SK-N-SH treated with all-trans-retinoic acid at 6 μM for 48 hours (cell line): ENCODE results near the gene ELF1.
"Not testable (repeated sequence)": the region's sequence is repeated elsewhere in the genome, so short reads cannot be mapped to it uniquely, and the experiment has no call there.

Experiments
- ATAC-seq: fragments of 200-7000 bp; cut with Tn5 transposase; 3 replicates; pipeline ENCODE4 v1.9.1; 2020; ENCODE audit warnings: mild to moderate bottlenecking, moderate library complexity
- ARNTL ChIP-seq: fragments of 450-650 bp; formaldehyde crosslinking; IDR thresholded peaks from 2 replicates; pipeline ENCODE4 v1.5.0; 2020; ENCODE audit warnings: low read depth, mild to moderate bottlenecking, moderate library complexity, borderline replicate concordance
- BACH2 ChIP-seq: fragments of 250-450 bp; sonication (Bioruptor Pico); IDR thresholded peaks from 2 replicates; pipeline ENCODE4 v1.9.0; 2021; ENCODE audit warnings: mild to moderate bottlenecking, borderline replicate concordance
- CSDC2 ChIP-seq: fragments of 250-450 bp; sonication (Bioruptor Pico); IDR thresholded peaks from 2 replicates; pipeline ENCODE4 v1.5.0; 2020; ENCODE audit warnings: mild to moderate bottlenecking, moderate library complexity
- ESRRG ChIP-seq: fragments of 250-450 bp; sonication (Bioruptor Pico); IDR thresholded peaks from 2 replicates; pipeline ENCODE4 v1.6.1; 2021; ENCODE audit warnings: mild to moderate bottlenecking
- GLIS3 ChIP-seq: fragments of 250-450 bp; sonication (Bioruptor Pico); IDR thresholded peaks from 2 replicates; pipeline ENCODE4 v1.5.0; 2020; ENCODE audit warnings: mild to moderate bottlenecking, moderate library complexity
- ISL1 ChIP-seq: fragments of 250-450 bp; sonication (Bioruptor Pico); IDR thresholded peaks from 2 replicates; pipeline ENCODE4 v2.1.2; 2022; ENCODE audit warnings: mild to moderate bottlenecking, moderate library complexity
- OSR1 ChIP-seq: fragments of 250-450 bp; sonication (Bioruptor Pico); IDR thresholded peaks from 2 replicates; pipeline ENCODE4 v1.8.0; 2022; ENCODE audit warnings: moderate library complexity, mild to moderate bottlenecking, inconsistent platforms
- POU6F1 ChIP-seq: fragments of 250-450 bp; sonication (Bioruptor Pico); IDR thresholded peaks from 2 replicates; pipeline ENCODE4 v1.8.0; 2021; ENCODE audit warnings: low read depth, mild to moderate bottlenecking, moderate library complexity, borderline replicate concordance
- PPARA ChIP-seq: fragments of 250-450 bp; sonication (Bioruptor Pico); IDR thresholded peaks from 2 replicates; pipeline ENCODE4 v1.5.0; 2020; ENCODE audit warnings: mild to moderate bottlenecking, borderline replicate concordance
- RARB ChIP-seq: fragments of 250-450 bp; sonication (Bioruptor Pico); IDR thresholded peaks from 2 replicates; pipeline ENCODE4 v1.8.0; 2021; ENCODE audit warnings: mild to moderate bottlenecking, moderate library complexity
- SNAI2 ChIP-seq: fragments of 250-450 bp; sonication (Bioruptor Pico); IDR thresholded peaks from 2 replicates; pipeline ENCODE4 v1.5.0; 2020; ENCODE audit warnings: mild to moderate bottlenecking, moderate library complexity
- TCF4 ChIP-seq: fragments of 250-450 bp; sonication (Bioruptor Pico); IDR thresholded peaks from 2 replicates; pipeline ENCODE4 v1.8.0; 2021; ENCODE audit warnings: mild to moderate bottlenecking, moderate library complexity, borderline replicate concordance
- TOX ChIP-seq: fragments of 250-450 bp; sonication (Bioruptor Pico); IDR thresholded peaks from 2 replicates; pipeline ENCODE4 v1.8.0; 2021; ENCODE audit warnings: mild to moderate bottlenecking, moderate library complexity, borderline replicate concordance
- TSHZ2 ChIP-seq: fragments of 250-450 bp; sonication (Bioruptor Pico); IDR thresholded peaks from 2 replicates; pipeline ENCODE4 v1.5.0; 2020; ENCODE audit warnings: mild to moderate bottlenecking, moderate library complexity
- ZFP3 ChIP-seq: fragments of 250-450 bp; sonication (Bioruptor Pico); IDR thresholded peaks from 2 replicates; pipeline ENCODE4 v1.5.0; 2020; ENCODE audit warnings: mild to moderate bottlenecking, moderate library complexity
- ZFP30 ChIP-seq: fragments of 450-650 bp; formaldehyde crosslinking; IDR thresholded peaks from 2 replicates; pipeline ENCODE4 v1.5.0; 2022; ENCODE audit warnings: mild to moderate bottlenecking, moderate library complexity
- ZNF565 ChIP-seq: fragments of 450-650 bp; formaldehyde crosslinking; conservative IDR thresholded peaks from 2 replicates; pipeline ENCODE4 v1.5.0; 2020; ENCODE audit warnings: low read depth, mild to moderate bottlenecking, moderate library complexity
- ZNF8 ChIP-seq: fragments of 450-650 bp; formaldehyde crosslinking; IDR thresholded peaks from 2 replicates; pipeline ENCODE4 v1.5.0; 2020; ENCODE audit warnings: mild to moderate bottlenecking, moderate library complexity
- TF ChIP-seq, protein P1 (sequence below): fragments of 250-450 bp; sonication (Bioruptor Pico); IDR thresholded peaks from 2 replicates; pipeline ENCODE4 v1.5.1; 2021; ENCODE audit warnings: mild to moderate bottlenecking, moderate library complexity
- TF ChIP-seq, protein P2 (sequence below): fragments of 250-450 bp; sonication (Bioruptor Pico); IDR thresholded peaks from 2 replicates; pipeline ENCODE4 v1.5.1; 2020; ENCODE audit warnings: low read depth, mild to moderate bottlenecking, moderate library complexity
- TF ChIP-seq, protein P3 (sequence below): fragments of 250-450 bp; sonication (Bioruptor Pico); IDR thresholded peaks from 2 replicates; pipeline ENCODE4 v1.8.0; 2020; ENCODE audit warnings: mild to moderate bottlenecking, moderate library complexity, borderline replicate concordance

Gene ELF1

GRCh38 chr13:41040584-41041334 is 21.6 kb upstream of the ELF1 start:
- ATAC-seq: no peak
- TF ChIP-seq ZFP3 (no peak), ZNF565 (no peak), CSDC2 (no peak), ESRRG (CRISPR knock-in tag) (no peak), RARB (CRISPR knock-in tag) (no peak), TCF4 (no peak), SNAI2 (no peak), OSR1 (CRISPR knock-in tag) (no peak), TOX (CRISPR knock-in tag) (no peak), PPARA (CRISPR knock-in tag) (no peak), ZNF8 (CRISPR knock-in tag) (no peak), GLIS3 (CRISPR knock-in tag) (no peak), ARNTL (CRISPR knock-in tag) (no peak), ZFP30 (CRISPR knock-in tag) (no peak)
- TF ChIP-seq, protein P1, sequence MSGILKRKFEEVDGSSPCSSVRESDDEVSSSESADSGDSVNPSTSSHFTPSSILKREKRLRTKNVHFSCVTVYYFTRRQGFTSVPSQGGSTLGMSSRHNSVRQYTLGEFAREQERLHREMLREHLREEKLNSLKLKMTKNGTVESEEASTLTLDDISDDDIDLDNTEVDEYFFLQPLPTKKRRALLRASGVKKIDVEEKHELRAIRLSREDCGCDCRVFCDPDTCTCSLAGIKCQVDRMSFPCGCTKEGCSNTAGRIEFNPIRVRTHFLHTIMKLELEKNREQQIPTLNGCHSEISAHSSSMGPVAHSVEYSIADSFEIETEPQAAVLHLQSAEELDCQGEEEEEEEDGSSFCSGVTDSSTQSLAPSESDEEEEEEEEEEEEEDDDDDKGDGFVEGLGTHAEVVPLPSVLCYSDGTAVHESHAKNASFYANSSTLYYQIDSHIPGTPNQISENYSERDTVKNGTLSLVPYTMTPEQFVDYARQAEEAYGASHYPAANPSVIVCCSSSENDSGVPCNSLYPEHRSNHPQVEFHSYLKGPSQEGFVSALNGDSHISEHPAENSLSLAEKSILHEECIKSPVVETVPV: no peak

DNA sequence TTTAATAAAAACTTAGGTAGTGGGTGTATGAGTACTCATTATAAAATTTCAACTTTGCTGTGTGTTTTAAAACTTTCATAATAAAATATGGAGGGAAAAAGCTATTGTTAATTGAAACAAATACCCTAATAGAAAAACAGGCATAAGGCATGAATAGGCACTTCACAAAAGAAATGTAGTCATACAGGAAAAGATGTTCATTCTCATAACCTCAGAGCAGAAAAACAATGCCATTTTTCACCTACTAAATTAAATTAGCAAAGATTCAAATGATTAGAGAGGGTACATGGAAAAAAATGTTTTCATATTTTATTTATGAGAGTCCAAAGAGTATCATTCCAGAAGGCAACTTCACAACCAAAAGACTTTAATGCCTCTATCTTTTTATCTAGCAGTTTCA is 20.6 kb upstream of the ELF1 start:
- no peak for ATAC-seq
- TF ChIP-seq OSR1 (CRISPR knock-in tag) (no peak), SNAI2 (no peak), GLIS3 (CRISPR knock-in tag) (no peak), ZNF565 (no peak), TSHZ2 (no peak), ISL1 (no peak), PPARA (CRISPR knock-in tag) (no peak), RARB (CRISPR knock-in tag) (no peak), ARNTL (CRISPR knock-in tag) (no peak), TOX (CRISPR knock-in tag) (no peak), TCF4 (no peak), ZFP30 (CRISPR knock-in tag) (no peak)

- not testable (repeated sequence) for ATAC-seq
These were observed 17.4 kb upstream of the ELF1 start for GRCh38 chr13:41036557-41036956.

- no peak for ATAC-seq
These were observed 15.8 kb upstream of the ELF1 start for GRCh38 chr13:41034881-41035280.

More at GRCh38 chr13:41034881-41035280, 15.8 kb upstream of the ELF1 start:
- TF ChIP-seq BACH2 (no peak), PPARA (CRISPR knock-in tag) (no peak), RARB (CRISPR knock-in tag) (no peak), ZNF565 (no peak), POU6F1 (CRISPR knock-in tag) (no peak), TSHZ2 (no peak), ESRRG (CRISPR knock-in tag) (no peak)
- TF ChIP-seq, protein P2, sequence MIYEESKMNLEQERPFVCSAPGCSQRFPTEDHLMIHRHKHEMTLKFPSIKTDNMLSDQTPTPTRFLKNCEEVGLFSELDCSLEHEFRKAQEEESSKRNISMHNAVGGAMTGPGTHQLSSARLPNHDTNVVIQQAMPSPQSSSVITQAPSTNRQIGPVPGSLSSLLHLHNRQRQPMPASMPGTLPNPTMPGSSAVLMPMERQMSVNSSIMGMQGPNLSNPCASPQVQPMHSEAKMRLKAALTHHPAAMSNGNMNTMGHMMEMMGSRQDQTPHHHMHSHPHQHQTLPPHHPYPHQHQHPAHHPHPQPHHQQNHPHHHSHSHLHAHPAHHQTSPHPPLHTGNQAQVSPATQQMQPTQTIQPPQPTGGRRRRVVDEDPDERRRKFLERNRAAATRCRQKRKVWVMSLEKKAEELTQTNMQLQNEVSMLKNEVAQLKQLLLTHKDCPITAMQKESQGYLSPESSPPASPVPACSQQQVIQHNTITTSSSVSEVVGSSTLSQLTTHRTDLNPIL: no peak
- TF ChIP-seq, protein P3, sequence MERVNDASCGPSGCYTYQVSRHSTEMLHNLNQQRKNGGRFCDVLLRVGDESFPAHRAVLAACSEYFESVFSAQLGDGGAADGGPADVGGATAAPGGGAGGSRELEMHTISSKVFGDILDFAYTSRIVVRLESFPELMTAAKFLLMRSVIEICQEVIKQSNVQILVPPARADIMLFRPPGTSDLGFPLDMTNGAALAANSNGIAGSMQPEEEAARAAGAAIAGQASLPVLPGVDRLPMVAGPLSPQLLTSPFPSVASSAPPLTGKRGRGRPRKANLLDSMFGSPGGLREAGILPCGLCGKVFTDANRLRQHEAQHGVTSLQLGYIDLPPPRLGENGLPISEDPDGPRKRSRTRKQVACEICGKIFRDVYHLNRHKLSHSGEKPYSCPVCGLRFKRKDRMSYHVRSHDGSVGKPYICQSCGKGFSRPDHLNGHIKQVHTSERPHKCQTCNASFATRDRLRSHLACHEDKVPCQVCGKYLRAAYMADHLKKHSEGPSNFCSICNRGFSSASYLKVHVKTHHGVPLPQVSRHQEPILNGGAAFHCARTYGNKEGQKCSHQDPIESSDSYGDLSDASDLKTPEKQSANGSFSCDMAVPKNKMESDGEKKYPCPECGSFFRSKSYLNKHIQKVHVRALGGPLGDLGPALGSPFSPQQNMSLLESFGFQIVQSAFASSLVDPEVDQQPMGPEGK (CRISPR knock-in tag): no peak
- TF ChIP-seq, protein P1: no peak
